BE2C (cell line): ENCODE data around the gene TPM1.
A peak's percentile ranks its signal among the peaks of the same experiment; 100 is the strongest.

Experiments used
- DNase-seq: peaks from one replicate; pipeline ENCODE4 v3.0.0-alpha.2; 2020
- H3K27me3 ChIP-seq: fragments of 250-450 bp; sonication (Bioruptor Pico); 2 replicates; pipeline ENCODE4 v1.5.1; 2020; ENCODE audit warnings: mild to moderate bottlenecking
- H3K36me3 ChIP-seq: fragments of 250-450 bp; sonication (Bioruptor Pico); 2 replicates; pipeline ENCODE4 v1.5.1; 2020; ENCODE audit warnings: mild to moderate bottlenecking
- H3K4me1 ChIP-seq: fragments of 250-450 bp; sonication (Bioruptor Pico); 2 replicates; pipeline ENCODE4 v1.5.1; 2020
- H3K4me3 ChIP-seq: 2 replicates; pipeline ENCODE4 v1.5.1; 2011; ENCODE audit warnings: low read depth, low read length
- H3K9me3 ChIP-seq: fragments of 250-450 bp; sonication (Bioruptor Pico); 2 replicates; pipeline ENCODE4 v1.5.1; 2020
- CTCF ChIP-seq: IDR thresholded peaks from 2 replicates; pipeline ENCODE4 v1.5.1; 2012; ENCODE audit warnings: mild to moderate bottlenecking, low read depth, low read length

The TPM1 gene

GRCh38 chr15:63020128-63020527 is 22.4 kb upstream of the TPM1 start:
- H3K4me1 ChIP-seq = peaks cover 8% of the 10 kb centered on the region; the same call in 1 of the 2 replicates

GRCh38 chr15:63020759-63021430 is 21.7 kb upstream of the TPM1 start:
- no peak for DNase-seq
- Histone ChIP-seq H3K9me3 (no peaks in the 10 kb centered on the region), H3K4me1 (peaks cover 8% of the 10 kb centered on the region; the same call in 1 of the 2 replicates), H3K4me3 (no peak overlapping the region), H3K27me3 (no peaks in the 10 kb centered on the region), H3K36me3 (no peaks in the 10 kb centered on the region)
- TF ChIP-seq CTCF = no peak

More at GRCh38 chr15:63020128-63020527, 22.4 kb upstream of the TPM1 start:
- no peaks in the 10 kb centered on the region for H3K9me3 ChIP-seq
- no peak for DNase-seq
- TF ChIP-seq CTCF = no peak
- no peaks in the 10 kb centered on the region for H3K27me3 ChIP-seq
- H3K36me3 ChIP-seq = no peaks in the 10 kb centered on the region
- H3K4me3 ChIP-seq = no peak overlapping the region

GRCh38 chr15:63022181-63022580 is 20.4 kb upstream of the TPM1 start:
- no peak for DNase-seq
- Histone ChIP-seq H3K4me3 (no peak overlapping the region), H3K27me3 (no peaks in the 10 kb centered on the region), H3K36me3 (no peaks in the 10 kb centered on the region), H3K9me3 (no peaks in the 10 kb centered on the region), H3K4me1 (peaks cover 8% of the 10 kb centered on the region; the same call in 1 of the 2 replicates)
- TF ChIP-seq CTCF = no peak

GRCh38 chr15:63022663-63023062 is 19.9 kb upstream of the TPM1 start:
- Histone ChIP-seq H3K4me1 (peaks cover 8% of the 10 kb centered on the region; the same call in 1 of the 2 replicates), H3K4me3 (no peak overlapping the region), H3K36me3 (no peaks in the 10 kb centered on the region), H3K27me3 (no peaks in the 10 kb centered on the region), H3K9me3 (no peaks in the 10 kb centered on the region)
- no peak for TF ChIP-seq CTCF
- no peak for DNase-seq

GRCh38 chr15:63023351-63023945 is 19.1 kb upstream of the TPM1 start:
- H3K4me3 ChIP-seq = no peak overlapping the region
- DNase-seq = no peak
- no peak for TF ChIP-seq CTCF
- H3K27me3 ChIP-seq = no peaks in the 10 kb centered on the region
- no peaks in the 10 kb centered on the region for H3K36me3 ChIP-seq
- peaks cover 8% of the 10 kb centered on the region; the same call in 1 of the 2 replicates for H3K4me1 ChIP-seq
- no peaks in the 10 kb centered on the region for H3K9me3 ChIP-seq

- Histone ChIP-seq H3K9me3 (no peaks in the 10 kb centered on the region), H3K36me3 (no peaks in the 10 kb centered on the region), H3K4me1 (peaks cover 3% of the 10 kb centered on the region; the same call in 1 of the 2 replicates), H3K27me3 (no peaks in the 10 kb centered on the region), H3K4me3 (no peak overlapping the region)
- no peak for DNase-seq
- TF ChIP-seq CTCF = peak; percentile 39; the same call in 1 of the 2 replicates
Observed at GRCh38 chr15:63025460-63025859, 17.1 kb upstream of the TPM1 start.
